Mesenchymal stem cell (in vitro differentiated cells and primary cell): ENCODE results near the gene PPFIBP2.
A peak's percentile ranks its signal among the peaks of the same experiment; 100 is the strongest.

Experiments used
- DNase-seq: peaks from one replicate; pipeline ENCODE4 v3.0.0-alpha.2; 2013
- H2AFZ ChIP-seq: one replicate; pipeline ENCODE4 v1.6.1; 2013; ENCODE audit warnings: low read depth, mild to moderate bottlenecking, control low read depth, inconsistent platforms, low read length, moderate library complexity
- H2AK5ac ChIP-seq: 2 replicates; pipeline ENCODE4 v1.6.1; 2013; ENCODE audit warnings: low read length, moderate library complexity, mild to moderate bottlenecking, inconsistent platforms; ENCODE audit not compliant: severe bottlenecking
- H2BK120ac ChIP-seq: one replicate; pipeline ENCODE4 v1.6.1; 2013; ENCODE audit warnings: low read depth, mild to moderate bottlenecking, inconsistent platforms, low read length, moderate library complexity
- H2BK12ac ChIP-seq, 2 experiments: one replicate each; pipeline ENCODE4 v1.6.1; 2013; ENCODE audit warnings: inconsistent platforms in 2 of 2, low read length in 2 of 2, mild to moderate bottlenecking in 2 of 2, moderate library complexity in 2 of 2, control low read depth in 1 of 2
- H2BK15ac ChIP-seq: one replicate; pipeline ENCODE4 v1.6.1; 2013; ENCODE audit warnings: mild to moderate bottlenecking, low read depth, inconsistent platforms; ENCODE audit not compliant: poor library complexity, severe bottlenecking
- H2BK5ac ChIP-seq: 2 replicates; pipeline ENCODE4 v1.6.1; 2013; ENCODE audit warnings: low read depth, mild to moderate bottlenecking, low read length, control low read depth, inconsistent platforms; ENCODE audit not compliant: poor library complexity, severe bottlenecking
- H3K14ac ChIP-seq, 2 experiments: one replicate each; pipeline ENCODE4 v1.6.1; 2013; ENCODE audit warnings: inconsistent platforms in 2 of 2, low read length in 2 of 2, control low read depth in 1 of 2, mild to moderate bottlenecking in 1 of 2, moderate library complexity in 1 of 2
- H3K18ac ChIP-seq, 2 experiments: one replicate each; pipeline ENCODE4 v1.6.1; 2013; ENCODE audit warnings: inconsistent platforms in 2 of 2, low read length in 2 of 2, control low read depth in 1 of 2, low read depth in 1 of 2, mild to moderate bottlenecking in 1 of 2
- H3K23ac ChIP-seq, 2 experiments: one replicate each; pipeline ENCODE4 v1.6.1; 2013; ENCODE audit warnings: inconsistent platforms in 2 of 2, low read length in 2 of 2, mild to moderate bottlenecking in 2 of 2, moderate library complexity in 2 of 2, control low read depth in 1 of 2
- H3K27ac ChIP-seq: 2 replicates; pipeline ENCODE4 v1.5.1; 2013; ENCODE audit warnings: mild to moderate bottlenecking, moderate library complexity, low read length, control low read depth, inconsistent platforms; ENCODE audit not compliant: poor library complexity, severe bottlenecking
- H3K27me3 ChIP-seq, 2 experiments: 2 replicates each; pipeline versions ENCODE4 v1.6.1 to v1.7.0; 2013; ENCODE audit warnings: low read length in 2 of 2, mild to moderate bottlenecking in 2 of 2, moderate library complexity in 2 of 2, control low read depth in 1 of 2, inconsistent platforms in 1 of 2; ENCODE audit not compliant: control insufficient read depth in 1 of 2, insufficient read depth in 1 of 2
- H3K36me3 ChIP-seq, 2 experiments: 2 replicates each; pipeline versions ENCODE4 v1.6.1 to v1.7.0; 2013; ENCODE audit warnings: low read length in 2 of 2, control low read depth in 1 of 2, inconsistent platforms in 1 of 2, low read depth in 1 of 2, mild to moderate bottlenecking in 1 of 2; ENCODE audit not compliant: insufficient read depth in 2 of 2, control insufficient read depth in 1 of 2
- H3K4ac ChIP-seq, 2 experiments: one replicate each; pipeline ENCODE4 v1.6.1; 2013; ENCODE audit warnings: inconsistent platforms in 2 of 2, low read length in 2 of 2, mild to moderate bottlenecking in 2 of 2, moderate library complexity in 2 of 2, control low read depth in 1 of 2, low read depth in 1 of 2
- H3K4me1 ChIP-seq: 2 replicates; pipeline ENCODE4 v1.6.1; 2013; ENCODE audit warnings: low read depth, low read length, control low read depth; ENCODE audit not compliant: control insufficient read depth, insufficient read depth
- H3K4me2 ChIP-seq: 2 replicates; pipeline ENCODE4 v1.6.1; 2013; ENCODE audit warnings: low read length, mild to moderate bottlenecking, inconsistent platforms; ENCODE audit not compliant: poor library complexity, severe bottlenecking
- H3K4me3 ChIP-seq, 2 experiments: 2 replicates each; pipeline versions ENCODE4 v1.5.1 to v1.7.0; 2013; ENCODE audit warnings: low read length in 2 of 2, mild to moderate bottlenecking in 2 of 2, control low read depth in 1 of 2, low read depth in 1 of 2; ENCODE audit not compliant: insufficient read depth in 1 of 2
- H3K79me1 ChIP-seq: replicated peaks from 2 replicates; pipeline ENCODE4 v1.6.1; 2013; ENCODE audit warnings: mild to moderate bottlenecking, control low read depth, low read length, inconsistent platforms; ENCODE audit not compliant: poor library complexity, severe bottlenecking
- H3K9ac ChIP-seq: 2 replicates; pipeline ENCODE4 v1.7.0; 2013; ENCODE audit warnings: mild to moderate bottlenecking, low read length, moderate library complexity
- H3K9me3 ChIP-seq: 2 replicates; pipeline ENCODE4 v1.7.0; 2013; ENCODE audit warnings: mild to moderate bottlenecking, low read length; ENCODE audit not compliant: control insufficient read depth
- H4K8ac ChIP-seq: one replicate; pipeline ENCODE4 v1.6.1; 2013; ENCODE audit warnings: inconsistent platforms, mild to moderate bottlenecking, low read length, moderate library complexity
- H4K91ac ChIP-seq: one replicate; pipeline ENCODE4 v1.6.1; 2013; ENCODE audit warnings: mild to moderate bottlenecking, low read length, inconsistent platforms
- WGBS: methylation state at CpG from one replicate; pipeline ENCODE4 v1.1.7; 2013; ENCODE audit warnings: mixed read lengths; 5-methylcytosine and 5-hydroxymethylcytosine counted together

The PPFIBP2 gene

DNA sequence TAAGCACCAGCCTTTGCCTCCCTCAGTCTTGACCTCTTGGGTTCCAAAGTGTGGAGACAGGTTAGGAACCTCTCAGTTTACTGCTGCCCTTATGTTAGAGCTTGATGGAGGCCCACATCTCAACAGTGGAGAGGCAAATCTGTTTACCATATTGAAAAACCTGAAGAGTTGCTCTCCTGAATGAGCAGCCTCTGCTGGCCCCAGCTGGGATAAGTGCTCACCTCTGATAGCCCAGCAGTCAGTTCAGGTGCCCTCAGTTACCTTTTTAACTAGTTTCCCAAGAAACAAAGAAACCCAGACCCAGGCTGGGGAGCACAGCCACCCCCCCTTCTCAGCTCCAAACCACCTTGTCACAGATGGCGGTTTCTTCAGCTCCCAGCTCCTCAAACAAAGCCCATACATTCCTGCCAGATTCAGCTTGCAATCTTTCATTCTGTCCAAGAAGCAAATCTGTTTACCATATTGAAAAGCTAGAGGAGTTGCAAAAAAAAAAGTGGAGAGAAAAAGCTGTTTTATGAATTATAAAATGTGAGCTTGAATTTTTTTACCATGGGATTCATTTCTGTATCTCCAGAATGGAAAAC is 57.2 kb downstream of the PPFIBP2 start:
- Histone ChIP-seq H3K27ac (no peak overlapping the region), H2BK12ac (peak overlapping the region in 1 of 2 experiments; percentile 46), H2BK5ac (no peak overlapping the region), H3K36me3 (peaks cover 0 to 7% of the 10 kb centered on the region in 2 experiments), H2AK5ac (no peak overlapping the region), H3K4me1 (peaks cover 24% of the 10 kb centered on the region), H3K4me3 (no peak overlapping the region), H3K79me1 (no peaks in the 10 kb centered on the region), H4K8ac (peak overlapping the region; percentile 12), H3K23ac (no peak overlapping the region), H3K18ac (no peak overlapping the region), H3K9ac (no peak overlapping the region), H2BK15ac (no peak overlapping the region), H2BK120ac (no peak overlapping the region), H3K4ac (no peak overlapping the region), H3K14ac (no peak overlapping the region), H3K9me3 (peaks cover 5% of the 10 kb centered on the region), H3K4me2 (no peak overlapping the region), H2AFZ (no peak overlapping the region), H3K27me3 (peaks cover 0 to 23% of the 10 kb centered on the region in 2 experiments), H4K91ac (no peak overlapping the region)
- DNase-seq = no peak
- WGBS = 80% methylated on average over 1 of the region's 1 CpG

DNA sequence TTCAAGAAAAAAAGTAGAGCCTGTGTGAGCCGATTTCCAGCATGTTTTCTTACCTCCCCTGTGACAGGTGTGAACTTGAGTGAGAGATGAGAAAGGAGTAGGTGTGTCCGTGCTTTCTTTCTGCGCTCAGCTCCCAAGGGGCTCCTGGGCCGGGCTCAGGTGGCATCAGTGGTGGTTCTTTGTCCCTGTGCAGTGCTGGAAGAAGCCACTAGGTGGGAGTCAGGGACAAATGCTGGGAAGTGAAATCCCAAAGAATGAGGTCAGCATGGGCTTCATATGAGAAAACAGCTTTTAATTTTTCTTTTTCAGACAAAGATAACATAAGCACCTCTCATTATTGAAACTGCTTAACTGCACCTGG is 57.8 kb downstream of the PPFIBP2 start:
- Histone ChIP-seq H3K9me3 (peaks cover 5% of the 10 kb centered on the region), H2BK120ac (no peak overlapping the region), H3K27me3 (peaks cover 0 to 23% of the 10 kb centered on the region in 2 experiments), H2AFZ (peak overlapping the region; percentile 56), H3K4me3 (no peak overlapping the region), H3K23ac (no peak overlapping the region), H3K4me1 (peaks cover 28% of the 10 kb centered on the region), H3K27ac (no peak overlapping the region), H2BK15ac (no peak overlapping the region), H2BK12ac (peak overlapping the region in 1 of 2 experiments; percentile 80), H3K4me2 (no peak overlapping the region), H3K79me1 (no peaks in the 10 kb centered on the region), H3K14ac (no peak overlapping the region), H3K9ac (peak overlapping the region; percentile 42), H2BK5ac (no peak overlapping the region), H4K8ac (no peak overlapping the region), H4K91ac (peak overlapping the region; percentile 36), H3K4ac (peak overlapping the region in 1 of 2 experiments; percentile 9), H2AK5ac (no peak overlapping the region), H3K36me3 (peaks cover 0 to 7% of the 10 kb centered on the region in 2 experiments), H3K18ac (peak overlapping the region; percentile 58 to 60)
- peak; percentile 81 for DNase-seq
- 3% methylated on average over 4 of the region's 4 CpGs for WGBS

DNA sequence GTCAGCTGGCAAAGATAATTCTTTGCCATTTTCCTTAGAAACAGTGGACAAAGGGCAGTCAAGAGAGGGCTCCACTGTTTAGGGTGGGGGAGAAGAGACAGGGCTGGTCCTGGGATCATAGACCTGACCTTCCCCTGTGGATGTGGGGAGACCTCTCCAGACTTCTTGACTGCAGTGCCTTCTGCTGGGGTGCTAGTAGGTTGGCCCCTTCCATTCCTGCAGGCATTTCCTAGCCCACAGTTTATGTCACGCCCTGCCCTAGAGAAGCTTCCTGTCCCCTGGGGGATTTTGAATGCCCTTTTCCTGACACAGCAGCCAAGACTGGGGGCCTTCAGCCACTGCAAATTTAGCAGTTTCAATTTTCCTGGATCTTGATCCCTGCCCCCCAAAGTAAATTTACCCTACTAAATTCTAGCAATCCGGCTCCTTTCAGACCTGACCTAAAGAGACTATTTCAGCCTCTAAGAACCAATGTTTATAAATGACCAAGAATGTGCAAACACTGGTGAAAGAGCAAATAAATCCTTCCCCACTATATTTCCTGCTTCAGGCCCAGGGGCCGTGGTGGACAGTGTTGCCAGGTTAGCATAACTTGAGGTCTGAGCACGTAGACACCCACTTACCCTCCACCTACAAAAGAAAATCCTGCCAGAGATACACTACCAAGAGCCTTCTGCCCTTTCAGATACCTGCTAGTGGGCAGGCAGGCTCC is 58.4 kb downstream of the PPFIBP2 start:
- Histone ChIP-seq H3K36me3 (peaks cover 0 to 7% of the 10 kb centered on the region in 2 experiments), H3K4me3 (no peak overlapping the region), H3K4me2 (no peak overlapping the region), H2BK15ac (no peak overlapping the region), H3K4ac (peak overlapping the region in 1 of 2 experiments; percentile 9), H3K9me3 (peaks cover 5% of the 10 kb centered on the region), H3K14ac (no peak overlapping the region), H3K9ac (peak overlapping the region; percentile 42), H3K79me1 (no peaks in the 10 kb centered on the region), H3K23ac (no peak overlapping the region), H2AK5ac (no peak overlapping the region), H3K18ac (peak overlapping the region; percentile 58 to 60), H2BK12ac (peak overlapping the region in 1 of 2 experiments; percentile 80), H3K4me1 (peaks cover 33% of the 10 kb centered on the region), H2BK120ac (peak overlapping the region; percentile 22), H4K8ac (peak overlapping the region; percentile 16), H3K27ac (no peak overlapping the region), H2AFZ (peak overlapping the region; percentile 56), H3K27me3 (peaks cover 0 to 23% of the 10 kb centered on the region in 2 experiments), H2BK5ac (no peak overlapping the region), H4K91ac (peak overlapping the region; percentile 36)
- peak; percentile 67 for DNase-seq
- 5% methylated on average over 4 of the region's 4 CpGs for whole genome bisulfite sequencing

- no peak overlapping the region for H2BK15ac ChIP-seq
- H4K91ac ChIP-seq = peak overlapping the region; percentile 80
- no peak overlapping the region for H2AK5ac ChIP-seq
- peaks cover 4% of the 10 kb centered on the region for H3K9me3 ChIP-seq
- H2BK12ac ChIP-seq = peak overlapping the region; percentile 91 to 94
- H3K27me3 ChIP-seq = peaks cover 0 to 23% of the 10 kb centered on the region in 2 experiments
- peak overlapping the region; percentile 22 for H2BK120ac ChIP-seq
- no peak overlapping the region for H3K4me2 ChIP-seq
- H2BK5ac ChIP-seq = no peak overlapping the region
- peak overlapping the region in 1 of 2 experiments; percentile 12 for H3K14ac ChIP-seq
- no peak for DNase-seq
- no peak overlapping the region for H3K9ac ChIP-seq
- no peak overlapping the region for H3K27ac ChIP-seq
- H3K4me3 ChIP-seq = no peak overlapping the region
- peak overlapping the region in 1 of 2 experiments; percentile 60 for H3K4ac ChIP-seq
- H3K4me1 ChIP-seq = peaks cover 36% of the 10 kb centered on the region
- peak overlapping the region; percentile 87 for H4K8ac ChIP-seq
- peak overlapping the region; percentile 77 to 90 for H3K18ac ChIP-seq
- H2AFZ ChIP-seq = no peak overlapping the region
- no peak overlapping the region for H3K23ac ChIP-seq
- no peaks in the 10 kb centered on the region for H3K79me1 ChIP-seq
- H3K36me3 ChIP-seq = peaks cover 0 to 3% of the 10 kb centered on the region in 2 experiments
Observed at GRCh38 chr11:7573193-7573557, 59.4 kb downstream of the PPFIBP2 start.
